ENCODE data around the gene FLVCR2. TPM values are rescaled to one million over a fixed set of nuclear protein-coding genes. Genes with fewer than 3 reads are reported as not detected.

Gene FLVCR2
- total and polyA plus RNA-seq, 2 of the 13 experiments (the other 11 are each of a cell fraction or from before 2014, with no cell fraction given), result 9.9 to 10.5 TPM

GRCh38 chr14:75578102-75578785 lies at the start of gene FLVCR2 (continued):
- TF ChIP-seq, protein P1, sequence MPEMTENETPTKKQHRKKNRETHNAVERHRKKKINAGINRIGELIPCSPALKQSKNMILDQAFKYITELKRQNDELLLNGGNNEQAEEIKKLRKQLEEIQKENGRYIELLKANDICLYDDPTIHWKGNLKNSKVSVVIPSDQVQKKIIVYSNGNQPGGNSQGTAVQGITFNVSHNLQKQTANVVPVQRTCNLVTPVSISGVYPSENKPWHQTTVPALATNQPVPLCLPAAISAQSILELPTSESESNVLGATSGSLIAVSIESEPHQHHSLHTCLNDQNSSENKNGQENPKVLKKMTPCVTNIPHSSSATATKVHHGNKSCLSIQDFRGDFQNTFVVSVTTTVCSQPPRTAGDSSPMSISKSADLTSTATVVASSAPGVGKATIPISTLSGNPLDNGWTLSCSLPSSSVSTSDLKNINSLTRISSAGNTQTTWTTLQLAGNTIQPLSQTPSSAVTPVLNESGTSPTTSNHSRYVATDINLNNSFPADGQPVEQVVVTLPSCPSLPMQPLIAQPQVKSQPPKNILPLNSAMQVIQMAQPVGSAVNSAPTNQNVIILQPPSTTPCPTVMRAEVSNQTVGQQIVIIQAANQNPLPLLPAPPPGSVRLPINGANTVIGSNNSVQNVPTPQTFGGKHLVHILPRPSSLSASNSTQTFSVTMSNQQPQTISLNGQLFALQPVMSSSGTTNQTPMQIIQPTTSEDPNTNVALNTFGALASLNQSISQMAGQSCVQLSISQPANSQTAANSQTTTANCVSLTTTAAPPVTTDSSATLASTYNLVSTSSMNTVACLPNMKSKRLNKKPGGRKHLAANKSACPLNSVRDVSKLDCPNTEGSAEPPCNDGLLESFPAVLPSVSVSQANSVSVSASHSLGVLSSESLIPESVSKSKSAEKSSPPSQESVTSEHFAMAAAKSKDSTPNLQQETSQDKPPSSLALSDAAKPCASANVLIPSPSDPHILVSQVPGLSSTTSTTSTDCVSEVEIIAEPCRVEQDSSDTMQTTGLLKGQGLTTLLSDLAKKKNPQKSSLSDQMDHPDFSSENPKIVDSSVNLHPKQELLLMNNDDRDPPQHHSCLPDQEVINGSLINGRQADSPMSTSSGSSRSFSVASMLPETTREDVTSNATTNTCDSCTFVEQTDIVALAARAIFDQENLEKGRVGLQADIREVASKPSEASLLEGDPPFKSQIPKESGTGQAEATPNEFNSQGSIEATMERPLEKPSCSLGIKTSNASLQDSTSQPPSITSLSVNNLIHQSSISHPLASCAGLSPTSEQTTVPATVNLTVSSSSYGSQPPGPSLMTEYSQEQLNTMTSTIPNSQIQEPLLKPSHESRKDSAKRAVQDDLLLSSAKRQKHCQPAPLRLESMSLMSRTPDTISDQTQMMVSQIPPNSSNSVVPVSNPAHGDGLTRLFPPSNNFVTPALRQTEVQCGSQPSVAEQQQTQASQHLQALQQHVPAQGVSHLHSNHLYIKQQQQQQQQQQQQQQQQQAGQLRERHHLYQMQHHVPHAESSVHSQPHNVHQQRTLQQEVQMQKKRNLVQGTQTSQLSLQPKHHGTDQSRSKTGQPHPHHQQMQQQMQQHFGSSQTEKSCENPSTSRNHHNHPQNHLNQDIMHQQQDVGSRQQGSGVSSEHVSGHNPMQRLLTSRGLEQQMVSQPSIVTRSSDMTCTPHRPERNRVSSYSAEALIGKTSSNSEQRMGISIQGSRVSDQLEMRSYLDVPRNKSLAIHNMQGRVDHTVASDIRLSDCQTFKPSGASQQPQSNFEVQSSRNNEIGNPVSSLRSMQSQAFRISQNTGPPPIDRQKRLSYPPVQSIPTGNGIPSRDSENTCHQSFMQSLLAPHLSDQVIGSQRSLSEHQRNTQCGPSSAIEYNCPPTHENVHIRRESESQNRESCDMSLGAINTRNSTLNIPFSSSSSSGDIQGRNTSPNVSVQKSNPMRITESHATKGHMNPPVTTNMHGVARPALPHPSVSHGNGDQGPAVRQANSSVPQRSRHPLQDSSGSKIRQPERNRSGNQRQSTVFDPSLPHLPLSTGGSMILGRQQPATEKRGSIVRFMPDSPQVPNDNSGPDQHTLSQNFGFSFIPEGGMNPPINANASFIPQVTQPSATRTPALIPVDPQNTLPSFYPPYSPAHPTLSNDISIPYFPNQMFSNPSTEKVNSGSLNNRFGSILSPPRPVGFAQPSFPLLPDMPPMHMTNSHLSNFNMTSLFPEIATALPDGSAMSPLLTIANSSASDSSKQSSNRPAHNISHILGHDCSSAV (CRISPR knock-in tag; IDR thresholded peaks at IDR 0.05; ENCODE audit: borderline replicate concordance), result no peak
- TF ChIP-seq TRIM24 (CRISPR knock-in tag; IDR thresholded peaks at IDR 0.05), result no peak
- TF ChIP-seq PCBP2 (optimal IDR thresholded peaks at IDR 0.05; ENCODE audit: low read depth, low read length, poor library complexity, severe bottlenecking), result no peak
- TF ChIP-seq U2AF2 (IDR thresholded peaks at IDR 0.05; ENCODE audit: low read depth, low read length), result no peak
- TF ChIP-seq ZFP82 (CRISPR knock-in tag; IDR thresholded peaks at IDR 0.05; ENCODE audit: borderline replicate concordance), result no peak
- no peak for TF ChIP-seq SUZ12 (IDR thresholded peaks at IDR 0.05; ENCODE audit: low read depth, low read length)
- TF ChIP-seq, protein P2, sequence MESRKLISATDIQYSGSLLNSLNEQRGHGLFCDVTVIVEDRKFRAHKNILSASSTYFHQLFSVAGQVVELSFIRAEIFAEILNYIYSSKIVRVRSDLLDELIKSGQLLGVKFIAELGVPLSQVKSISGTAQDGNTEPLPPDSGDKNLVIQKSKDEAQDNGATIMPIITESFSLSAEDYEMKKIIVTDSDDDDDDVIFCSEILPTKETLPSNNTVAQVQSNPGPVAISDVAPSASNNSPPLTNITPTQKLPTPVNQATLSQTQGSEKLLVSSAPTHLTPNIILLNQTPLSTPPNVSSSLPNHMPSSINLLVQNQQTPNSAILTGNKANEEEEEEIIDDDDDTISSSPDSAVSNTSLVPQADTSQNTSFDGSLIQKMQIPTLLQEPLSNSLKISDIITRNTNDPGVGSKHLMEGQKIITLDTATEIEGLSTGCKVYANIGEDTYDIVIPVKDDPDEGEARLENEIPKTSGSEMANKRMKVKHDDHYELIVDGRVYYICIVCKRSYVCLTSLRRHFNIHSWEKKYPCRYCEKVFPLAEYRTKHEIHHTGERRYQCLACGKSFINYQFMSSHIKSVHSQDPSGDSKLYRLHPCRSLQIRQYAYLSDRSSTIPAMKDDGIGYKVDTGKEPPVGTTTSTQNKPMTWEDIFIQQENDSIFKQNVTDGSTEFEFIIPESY (CRISPR knock-in tag; IDR thresholded peaks at IDR 0.05), result no peak
- no peak for TF ChIP-seq PAF1 (CRISPR knock-in tag; IDR thresholded peaks at IDR 0.05)
- TF ChIP-seq LCORL (IDR thresholded peaks at IDR 0.05), result no peak
- TF ChIP-seq LCORL (CRISPR knock-in tag; IDR thresholded peaks at IDR 0.05), result no peak
- TF ChIP-seq ZBTB3 (CRISPR knock-in tag; IDR thresholded peaks at IDR 0.05; ENCODE audit: borderline replicate concordance, low read depth), result 0 out of 2 replicates have a peak, but pooled peaks have one; percentile 41
- no peak for TF ChIP-seq ZNF550 (CRISPR knock-in tag; IDR thresholded peaks at IDR 0.05; ENCODE audit: borderline replicate concordance)
- no peak for TF ChIP-seq RXRA (CRISPR knock-in tag; IDR thresholded peaks at IDR 0.05)
- TF ChIP-seq SNAPC5 (CRISPR knock-in tag; IDR thresholded peaks at IDR 0.05; ENCODE audit: borderline replicate concordance), result no peak
- no peak for TF ChIP-seq CC2D1A (CRISPR knock-in tag; IDR thresholded peaks at IDR 0.05)
- peak; percentile 39; the same call in 1 of the 2 replicates for TF ChIP-seq HIVEP1 (CRISPR knock-in tag; IDR thresholded peaks at IDR 0.05)
- no peak for TF ChIP-seq ZNF737 (CRISPR knock-in tag; IDR thresholded peaks at IDR 0.05; ENCODE audit: borderline replicate concordance)
- peak; percentile 71 for TF ChIP-seq PTBP1 (IDR thresholded peaks at IDR 0.05; ENCODE audit: low read depth, low read length, poor library complexity, severe bottlenecking)
- no peak for TF ChIP-seq MIER2 (CRISPR knock-in tag; IDR thresholded peaks at IDR 0.05)

Measured in HepG2 (cell line).